Measurements from ENCODE around the gene COPS8. TPM values are rescaled to one million over a fixed set of nuclear protein-coding genes. Genes with fewer than 3 reads are reported as not detected.

Gene COPS8
- total and polyA plus RNA-seq, 7 donors, result 24.7 to 95.6 (median 59.1) TPM

GRCh38 chr2:237118025-237118424, 32.3 kb downstream of the COPS8 start:
- Histone ChIP-seq H3K36me3 (no peaks in the 10 kb centered on the region), H3K27ac (peak overlapping the region in 3 of 4 donors; percentile 25 to 55 (median 30)), H3K4me1 (peaks cover 0 to 21% (median 5%) of the 10 kb centered on the region in 4 donors), H3K9me3 (no peaks in the 10 kb centered on the region), H3K27me3 (no peaks in the 10 kb centered on the region), H3K4me3 (no peak overlapping the region)
- no peak for TF ChIP-seq CTCF (IDR thresholded peaks at IDR 0.05)
- peak in 1 of 4 donors; percentile 25 for TF ChIP-seq POLR2AphosphoS5 (IDR thresholded peaks at IDR 0.05)
- no peak for TF ChIP-seq EP300 (IDR thresholded peaks at IDR 0.05)
- no peak for TF ChIP-seq POLR2A (IDR thresholded peaks at IDR 0.05)
- intact Hi-C loops (cut with DNase I), result no loop called here
- WGBS, 2 donors, result 41 to 70% methylated on average over 1 of the region's 1 CpG
- DNase-seq, result no peak

- DNase-seq, result no peak
- Histone ChIP-seq H3K4me3 (no peak overlapping the region), H3K4me1 (peaks cover 0 to 21% (median 5%) of the 10 kb centered on the region in 4 donors), H3K36me3 (no peaks in the 10 kb centered on the region), H3K27ac (peak overlapping the region in 3 of 4 donors; percentile 25 to 55 (median 30)), H3K9me3 (no peaks in the 10 kb centered on the region), H3K27me3 (no peaks in the 10 kb centered on the region)
- intact Hi-C loops (cut with DNase I), result no loop called here
- TF ChIP-seq POLR2A (IDR thresholded peaks at IDR 0.05), result no peak
- TF ChIP-seq POLR2AphosphoS5 (IDR thresholded peaks at IDR 0.05), result peak in 2 of 4 donors; percentile 32 to 49
- TF ChIP-seq CTCF (IDR thresholded peaks at IDR 0.05), result no peak
- 69 to 80% methylated on average over 6 of the region's 6 CpGs for WGBS, 2 donors
Measured at GRCh38 chr2:237118561-237119155, 33.0 kb downstream of the COPS8 start.

DNA sequence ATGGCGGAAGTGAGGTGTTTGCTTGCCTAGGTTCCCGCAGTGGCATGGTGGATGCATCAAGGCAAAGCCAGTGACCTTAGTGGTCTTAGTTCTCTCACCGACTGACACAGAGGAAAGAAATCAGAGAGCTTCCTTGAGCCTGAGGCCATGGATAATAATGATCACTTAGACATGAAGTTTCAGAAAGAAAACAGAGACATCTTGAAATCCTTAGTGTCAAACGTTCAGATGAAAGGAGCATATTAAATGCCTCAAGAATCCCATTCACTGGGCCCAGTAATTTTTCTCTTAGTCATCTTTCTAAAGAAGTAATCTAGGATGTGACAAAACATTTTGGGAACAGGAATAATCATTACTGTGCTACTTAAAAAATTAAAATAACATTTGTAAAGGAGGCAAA, 35.2 kb downstream of the COPS8 start:
- 87 to 91% methylated on average over 4 of the region's 4 CpGs for WGBS, 2 donors
- TF ChIP-seq POLR2A (IDR thresholded peaks at IDR 0.05), result no peak
- no peak for TF ChIP-seq EP300 (IDR thresholded peaks at IDR 0.05)
- TF ChIP-seq CTCF (IDR thresholded peaks at IDR 0.05), result no peak
- no peak for TF ChIP-seq POLR2AphosphoS5 (IDR thresholded peaks at IDR 0.05)
- Histone ChIP-seq H3K27ac (peak overlapping the region in 1 of 4 donors; percentile 55), H3K9me3 (no peaks in the 10 kb centered on the region), H3K36me3 (no peaks in the 10 kb centered on the region), H3K4me3 (no peak overlapping the region), H3K27me3 (no peaks in the 10 kb centered on the region), H3K4me1 (peaks cover 0 to 36% (median 22%) of the 10 kb centered on the region in 4 donors)
- no peak for DNase-seq
- intact Hi-C loops (cut with DNase I), result loop anchor here (10.0 kb wide), 2 partner anchors 454 to 624 kb away; no protein-coding TSS in a partner anchor

DNA sequence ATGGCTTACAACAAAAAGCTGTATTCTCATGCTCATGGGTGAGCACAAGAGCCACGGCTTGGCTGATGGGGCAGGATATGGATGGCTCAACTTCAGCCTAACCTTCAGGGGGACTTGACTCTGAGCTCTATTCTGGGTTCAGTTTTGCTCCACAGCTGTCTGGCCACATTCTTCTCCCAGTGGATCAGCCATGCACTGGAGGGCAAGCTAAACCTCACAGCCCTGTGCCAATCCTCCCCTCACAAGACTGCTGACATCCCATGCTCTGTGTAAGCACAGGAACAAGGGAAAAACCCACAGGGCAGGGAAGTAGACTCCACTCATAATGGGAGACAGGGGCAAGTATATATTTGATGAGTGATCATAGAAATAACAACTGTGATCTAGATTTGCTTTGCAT, 35.6 kb downstream of the COPS8 start:
- H3K36me3 ChIP-seq, result no peaks in the 10 kb centered on the region
- 84 to 93% methylated on average over 1 of the region's 1 CpG for WGBS, 2 donors
- peaks cover 0 to 40% (median 26%) of the 10 kb centered on the region in 4 donors for H3K4me1 ChIP-seq
- H3K4me3 ChIP-seq, result no peak overlapping the region
- H3K9me3 ChIP-seq, result no peaks in the 10 kb centered on the region
- peak overlapping the region in 1 of 4 donors; percentile 4 for H3K27ac ChIP-seq
- no peaks in the 10 kb centered on the region for H3K27me3 ChIP-seq
- intact Hi-C loops (cut with DNase I), result loop anchor here (10.0 kb wide), 2 partner anchors 453 to 623 kb away; no protein-coding TSS in a partner anchor
- no peak for DNase-seq
- TF ChIP-seq POLR2AphosphoS5 (IDR thresholded peaks at IDR 0.05), result no peak

- H3K27me3 ChIP-seq, result no peaks in the 10 kb centered on the region
- DNase-seq, result peak; percentile 87
- peaks cover 0 to 49% (median 35%) of the 10 kb centered on the region in 4 donors for H3K4me1 ChIP-seq
- TF ChIP-seq EP300 (IDR thresholded peaks at IDR 0.05), result no peak
- TF ChIP-seq CTCF (IDR thresholded peaks at IDR 0.05), result peak; percentile 49 to 81 (median 66)
- no peak for TF ChIP-seq POLR2AphosphoS5 (IDR thresholded peaks at IDR 0.05)
- no peak for TF ChIP-seq POLR2A (IDR thresholded peaks at IDR 0.05)
- no peaks in the 10 kb centered on the region for H3K9me3 ChIP-seq
- H3K27ac ChIP-seq, result peak overlapping the region in 2 of 4 donors; percentile 84 to 93
- intact Hi-C loops (cut with DNase I), result loop anchor here (10.0 kb wide), 2 partner anchors 453 to 623 kb away; no protein-coding TSS in a partner anchor
- 59 to 68% methylated on average over 8 of the region's 8 CpGs for WGBS, 2 donors
- H3K4me3 ChIP-seq, result no peak overlapping the region
- H3K36me3 ChIP-seq, result no peaks in the 10 kb centered on the region
Measured at GRCh38 chr2:237122214-237122666, 36.6 kb downstream of the COPS8 start.

All from sigmoid colon (tissue), 7 donors.